Fibroblast of lung (primary cell): Measurements from ENCODE around the gene EXPH5.
A peak's percentile ranks its signal among the peaks of the same experiment; 100 is the strongest.

Experiments used
- CTCF ChIP-seq, 2 donors: IDR thresholded peaks in 1 of 2; conservative IDR thresholded peaks in 1 of 2; 1 replicate in 1 of 2; 2 replicates in 1 of 2; pipeline ENCODE4 v1.5.1; 2011 to 2012; ENCODE audit warnings: low read length in 2 of 2, control low read depth in 1 of 2, inconsistent platforms in 1 of 2, low read depth in 1 of 2, mild to moderate bottlenecking in 1 of 2
- EZH2 ChIP-seq: IDR thresholded peaks from 2 replicates; pipeline ENCODE4 v1.5.1; 2012; ENCODE audit warnings: low read length, control low read depth, mild to moderate bottlenecking; ENCODE audit errors: missing control alignments

- peak; percentile 1 for TF ChIP-seq EZH2
- TF ChIP-seq CTCF (conservative IDR thresholded peaks at IDR 0.05 in 1 of 2, IDR thresholded peaks at IDR 0.05 in 1 of 2; ENCODE audit: low read depth in 1 of 2, low read length in 2 of 2), result no peak
Observed at GRCh38 chr11:108593214-108593922, at the start of gene EXPH5.
